OCI-LY1 (cell line): Measurements from ENCODE around the gene NIT1.

Source experiments
- H2AFZ ChIP-seq: fragments of 200-600 bp; sonication (generic), shearing (Covaris generic); 2 replicates; pipeline ENCODE4 v1.6.0; 2014; ENCODE audit warnings: antibody characterized with exemption, mild to moderate bottlenecking, low read length
- H3F3A ChIP-seq: fragments of 200-600 bp; sonication (generic), shearing (Covaris generic); 2 replicates; pipeline ENCODE4 v1.6.0; 2014; ENCODE audit warnings: mild to moderate bottlenecking, antibody characterized with exemption, low read length, moderate library complexity; ENCODE audit not compliant: insufficient read depth
- H3K27ac ChIP-seq: fragments of 200-600 bp; sonication (generic); 2 replicates; pipeline ENCODE4 v1.5.1; 2014; ENCODE audit warnings: low read length, mixed run types, mild to moderate bottlenecking, low read depth; ENCODE audit not compliant: poor library complexity, severe bottlenecking
- H3K27me3 ChIP-seq: fragments of 200-600 bp; sonication (generic); 2 replicates; pipeline ENCODE4 v1.6.0; 2014; ENCODE audit warnings: antibody characterized with exemption, mild to moderate bottlenecking, low read length, moderate library complexity; ENCODE audit not compliant: insufficient read depth
- H3K36me3 ChIP-seq: fragments of 200-600 bp; sonication (generic); 2 replicates; pipeline ENCODE4 v1.6.1; 2014; ENCODE audit warnings: mild to moderate bottlenecking, antibody characterized with exemption, low read length, moderate library complexity, mixed read lengths; ENCODE audit not compliant: insufficient read depth
- H3K4me1 ChIP-seq: fragments of 200-600 bp; sonication (generic); 2 replicates; pipeline ENCODE4 v1.5.1; 2014; ENCODE audit warnings: mild to moderate bottlenecking, low read length, moderate library complexity; ENCODE audit not compliant: insufficient read depth, severe bottlenecking
- H3K4me2 ChIP-seq: fragments of 200-600 bp; sonication (generic), shearing (Covaris generic); 2 replicates; pipeline ENCODE4 v1.6.1; 2014; ENCODE audit warnings: low read length
- H3K4me3 ChIP-seq: fragments of 200-600 bp; sonication (generic); 2 replicates; pipeline ENCODE4 v1.5.1; 2014; ENCODE audit warnings: low read length, low read depth, mild to moderate bottlenecking, mixed read lengths; ENCODE audit not compliant: poor library complexity, severe bottlenecking
- H3K79me2 ChIP-seq: fragments of 200-600 bp; shearing (Covaris generic); 2 replicates; pipeline ENCODE4 v1.6.1; 2016; ENCODE audit warnings: mixed run types, low read length, mixed read lengths; ENCODE audit not compliant: insufficient read depth
- H3K9ac ChIP-seq: fragments of 200-600 bp; sonication (generic), shearing (Covaris generic); 2 replicates; pipeline ENCODE4 v1.6.1; 2014; ENCODE audit warnings: mild to moderate bottlenecking, low read length, mixed read lengths
- H3K9me2 ChIP-seq: fragments of 200-600 bp; sonication (generic), shearing (Covaris generic); 2 replicates; pipeline ENCODE4 v1.6.1; 2014; ENCODE audit warnings: low read depth, mild to moderate bottlenecking, low read length, mixed read lengths
- H3K9me3 ChIP-seq: fragments of 200-600 bp; shearing (Covaris generic); 2 replicates; pipeline ENCODE4 v1.6.1; 2014; ENCODE audit warnings: low read length, mixed read lengths
- H4K20me1 ChIP-seq: fragments of 200-600 bp; sonication (generic), shearing (Covaris generic); 2 replicates; pipeline ENCODE4 v1.6.0; 2016; ENCODE audit warnings: mild to moderate bottlenecking, low read length; ENCODE audit not compliant: insufficient read depth
- CTCF ChIP-seq: fragments of 200-600 bp; sonication (generic), shearing (Covaris generic); IDR thresholded peaks from 2 replicates; pipeline ENCODE4 v1.5.1; 2017; ENCODE audit warnings: mild to moderate bottlenecking, antibody characterized with exemption, low read length, moderate library complexity, mixed read lengths
- EZH2 ChIP-seq: fragments of 200-600 bp; sonication (generic), shearing (Covaris generic); IDR thresholded peaks from 2 replicates; pipeline ENCODE4 v1.8.0; 2017; ENCODE audit warnings: borderline replicate concordance, mixed run types, mild to moderate bottlenecking, antibody characterized with exemption, low read length, moderate library complexity, mixed read lengths

The NIT1 gene

GRCh38 chr1:161160671-161161145, 42.8 kb downstream of the NIT1 start:
- H2AFZ ChIP-seq = no peak overlapping the region
- H3K9me3 ChIP-seq = no peaks in the 10 kb centered on the region
- H3K4me3 ChIP-seq = no peak overlapping the region
- no peaks in the 10 kb centered on the region for H3K27me3 ChIP-seq
- H3K4me1 ChIP-seq = peaks cover 36% of the 10 kb centered on the region
- H4K20me1 ChIP-seq = no peaks in the 10 kb centered on the region
- H3K9ac ChIP-seq = no peak overlapping the region
- no peak overlapping the region for H3K27ac ChIP-seq
- peaks cover 9% of the 10 kb centered on the region for H3F3A ChIP-seq
- H3K9me2 ChIP-seq = no peaks in the 10 kb centered on the region
- peaks cover 51% of the 10 kb centered on the region; the same call in 1 of the 2 replicates for H3K36me3 ChIP-seq
- H3K4me2 ChIP-seq = no peak overlapping the region
- TF ChIP-seq EZH2 (no peak), CTCF (no peak)
- H3K79me2 ChIP-seq = no peaks in the 10 kb centered on the region

- peaks cover 40% of the 10 kb centered on the region for H3K4me1 ChIP-seq
- H3F3A ChIP-seq = peaks cover 9% of the 10 kb centered on the region
- peaks cover 51% of the 10 kb centered on the region; the same call in 1 of the 2 replicates for H3K36me3 ChIP-seq
- H3K27ac ChIP-seq = no peak overlapping the region
- H3K9me2 ChIP-seq = no peaks in the 10 kb centered on the region
- H4K20me1 ChIP-seq = no peaks in the 10 kb centered on the region
- no peak overlapping the region for H2AFZ ChIP-seq
- H3K4me3 ChIP-seq = no peak overlapping the region
- no peaks in the 10 kb centered on the region for H3K79me2 ChIP-seq
- no peak for TF ChIP-seq CTCF
- TF ChIP-seq EZH2 = no peak
- H3K4me2 ChIP-seq = no peak overlapping the region
- H3K27me3 ChIP-seq = no peaks in the 10 kb centered on the region
- no peaks in the 10 kb centered on the region for H3K9me3 ChIP-seq
- no peak overlapping the region for H3K9ac ChIP-seq
Measured at GRCh38 chr1:161161652-161162051, 43.7 kb downstream of the NIT1 start.

- H3K9me3 ChIP-seq = no peaks in the 10 kb centered on the region
- H3K9ac ChIP-seq = no peak overlapping the region
- no peaks in the 10 kb centered on the region for H3K27me3 ChIP-seq
- H3K79me2 ChIP-seq = no peaks in the 10 kb centered on the region
- H3K27ac ChIP-seq = no peak overlapping the region
- TF ChIP-seq EZH2 (no peak), CTCF (no peak)
- H3K4me3 ChIP-seq = no peak overlapping the region
- no peak overlapping the region for H2AFZ ChIP-seq
- H3K9me2 ChIP-seq = no peaks in the 10 kb centered on the region
- H3F3A ChIP-seq = peaks cover 9% of the 10 kb centered on the region
- peaks cover 44% of the 10 kb centered on the region for H3K4me1 ChIP-seq
- H3K4me2 ChIP-seq = no peak overlapping the region
- no peaks in the 10 kb centered on the region for H4K20me1 ChIP-seq
- H3K36me3 ChIP-seq = peaks cover 51% of the 10 kb centered on the region; the same call in 1 of the 2 replicates
Measured at GRCh38 chr1:161162052-161162451, 44.1 kb downstream of the NIT1 start.
